Measurements from ENCODE around the gene CDHR1.

- TF ChIP-seq POLR2A (IDR thresholded peaks at IDR 0.05) (no peak), CTCF (IDR thresholded peaks at IDR 0.05) (no peak)
Measured at GRCh38 chr10:84197643-84198042, 3.3 kb downstream of the CDHR1 start.

Measured in breast epithelium (tissue), 3 donors.